Right cardiac atrium (tissue), 5 donors: ENCODE results near the gene YWHAQ. TPM values are rescaled to one million over a fixed set of nuclear protein-coding genes. Genes with fewer than 3 reads are reported as not detected.
A peak's percentile ranks its signal among the peaks of the same experiment; 100 is the strongest.
"Not testable (repeated sequence)": the region's sequence is repeated elsewhere in the genome, so short reads cannot be mapped to it uniquely, and the experiment has no call there.

Source experiments
- ATAC-seq, 2 donors: fragments of 200-7000 bp; cut with Tn5 transposase; one replicate each; pipeline versions ENCODE4 v1.8.0 to v1.9.1; 2020; ENCODE audit warnings: moderate library complexity in 2 of 2, mild to moderate bottlenecking in 1 of 2
- DNase-seq, 3 donors: peaks; one replicate each; pipeline ENCODE4 v3.0.0-alpha.2; 2020
- H3K27ac ChIP-seq: one replicate; pipeline ENCODE4 v1.5.1; 2013; ENCODE audit warnings: mild to moderate bottlenecking, low read length, control low read depth, moderate library complexity
- H3K27me3 ChIP-seq: one replicate; pipeline ENCODE4 v1.6.1; 2013; ENCODE audit not compliant: control insufficient read depth, insufficient read depth
- H3K4me1 ChIP-seq: one replicate; pipeline ENCODE4 v1.6.1; 2013; ENCODE audit warnings: low read length; ENCODE audit not compliant: control insufficient read depth, insufficient read depth
- H3K4me3 ChIP-seq: one replicate; pipeline ENCODE4 v1.5.1; 2013; ENCODE audit warnings: low read length, control low read depth
- H3K9me3 ChIP-seq: one replicate; pipeline ENCODE4 v1.6.1; 2013; ENCODE audit warnings: low read length; ENCODE audit not compliant: control insufficient read depth
- WGBS: extraction: QIAGEN DNeasy Blood & Tissue Kit; methylation state at CpG from one replicate; pipeline ENCODE4 v1.1.7; 2013; 5-methylcytosine and 5-hydroxymethylcytosine counted together
- intact Hi-C, 4 donors: fragments of 100-400 bp; cut with DNase I; formaldehyde crosslinking; loops; one replicate each; pipeline versions ENCODE4 v1.11.0 to v1.14.0; 2022 to 2023
- polyA plus RNA-seq: library from polyadenylated mRNA; stranded (reverse); fragments of 200-250 nt; gene quantifications from one replicate; pipeline ENCODE4 v1.2.3, GENCODE V29; 2013
- total RNA-seq, 4 donors: library from RNA; stranded (reverse); fragmentation: NEBNext Ultra II Directional; extraction: Animal tissue kit (Norgen Biotek cat#: 25700); gene quantifications; one replicate each; pipeline ENCODE4 v1.2.1, GENCODE V29; 2021
- donor health status: healthy with polysubstance abuse.
- donor health status: DM: no; HTN: yes; CAD: no.
- donor health status: DM: no; HTN: no; CAD: no.
- donor health status: DM: no; HTN: yes; CAD: no; lungs with severe emphysema.
- donor health status: DM: yes; HTN: yes; CAD: no.

Gene YWHAQ
- total and polyA plus RNA-seq, 5 donors: 128 to 201 (median 158) TPM

DNA sequence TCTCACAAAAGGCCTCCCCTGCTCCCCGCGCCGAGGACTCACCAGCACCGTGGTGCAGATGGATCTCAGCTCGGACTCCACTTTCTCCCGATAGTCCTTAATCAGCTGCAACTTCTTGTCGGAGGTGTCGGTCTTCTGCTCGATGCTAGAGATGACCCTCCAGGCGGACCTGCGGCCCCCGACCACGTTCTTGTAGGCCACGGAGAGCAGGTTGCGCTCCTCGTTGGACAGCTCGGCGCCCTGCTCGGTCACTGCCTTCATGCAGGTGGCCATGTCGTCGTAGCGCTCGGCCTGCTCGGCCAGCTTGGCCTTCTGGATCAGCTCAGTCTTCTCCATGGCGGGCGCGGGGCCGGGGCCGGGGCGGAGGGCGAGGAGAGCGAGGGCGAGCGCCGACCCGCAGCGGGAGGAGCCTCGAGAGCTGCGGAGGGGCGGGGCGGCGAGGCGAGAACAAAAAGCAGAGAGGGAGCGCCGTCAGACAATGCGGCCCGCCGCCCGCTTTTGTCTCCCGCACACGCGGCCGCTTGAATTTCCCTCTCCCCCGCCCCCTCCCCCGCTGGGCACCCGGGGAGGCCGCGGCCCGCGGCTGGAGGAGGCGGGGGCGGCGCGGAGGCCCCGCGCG, 571 bp downstream of the YWHAQ start:
- H3K4me1 ChIP-seq: peaks cover 3% of the 10 kb centered on the region
- intact Hi-C loops: no loop called here
- no peaks in the 10 kb centered on the region for H3K27me3 ChIP-seq
- peak overlapping the region; percentile 72 for H3K4me3 ChIP-seq
- H3K9me3 ChIP-seq: no peaks in the 10 kb centered on the region
- ATAC-seq (peak; percentile 59 to 63), DNase-seq (peak; percentile 81 to 93 (median 91))
- WGBS: under 1% methylated on average over 64 of the region's 67 CpGs
- H3K27ac ChIP-seq: peak overlapping the region; percentile 98

DNA sequence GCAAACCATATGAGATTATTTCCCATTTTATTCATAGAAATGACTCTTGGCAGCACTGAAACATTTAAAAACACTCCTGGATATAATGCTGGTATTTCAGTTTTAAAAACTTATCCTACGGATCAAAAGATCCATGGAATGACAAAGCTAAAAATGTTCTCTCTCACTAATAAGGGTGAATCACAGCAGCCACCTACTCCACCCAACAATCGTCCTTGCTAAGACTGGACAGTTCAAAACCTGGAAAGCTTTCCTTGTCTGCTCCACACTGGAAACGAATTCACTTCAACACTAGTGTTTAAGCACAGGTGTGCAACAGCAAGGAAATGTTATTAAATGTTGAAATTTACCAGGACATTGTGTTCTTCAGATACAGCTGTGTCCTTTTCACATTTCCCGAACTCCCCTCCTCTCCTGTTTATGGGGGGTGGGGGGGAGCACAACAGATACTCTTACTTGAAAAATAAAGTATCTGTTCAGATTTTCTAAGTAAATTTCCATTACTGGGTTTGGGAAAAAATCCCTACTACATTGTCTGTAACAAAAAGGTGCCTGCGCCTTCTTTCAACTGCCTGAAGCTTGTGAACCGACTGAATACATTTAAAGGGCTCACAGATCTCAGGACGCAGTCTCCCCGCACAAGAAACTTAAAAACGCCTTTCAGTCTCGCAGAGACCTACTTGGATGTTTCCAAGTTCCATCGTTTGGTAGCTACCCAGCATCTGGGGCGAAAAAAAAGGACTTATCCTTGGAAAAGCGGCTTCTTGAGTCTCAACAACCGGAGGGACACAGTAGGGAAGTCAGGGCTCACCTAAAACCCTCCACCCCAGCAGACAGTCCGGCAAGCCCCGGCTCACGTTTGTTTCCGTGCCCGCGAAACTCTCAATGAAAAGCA, 1.3 kb downstream of the YWHAQ start:
- intact Hi-C loops: no loop called here
- no peak for ATAC-seq
- H3K9me3 ChIP-seq: no peaks in the 10 kb centered on the region
- peak overlapping the region; percentile 98 for H3K27ac ChIP-seq
- 3% methylated on average over 20 of the region's 20 CpGs for WGBS
- no peaks in the 10 kb centered on the region for H3K27me3 ChIP-seq
- H3K4me3 ChIP-seq: peak overlapping the region; percentile 72
- peaks cover 3% of the 10 kb centered on the region for H3K4me1 ChIP-seq
- no peak for DNase-seq

DNA sequence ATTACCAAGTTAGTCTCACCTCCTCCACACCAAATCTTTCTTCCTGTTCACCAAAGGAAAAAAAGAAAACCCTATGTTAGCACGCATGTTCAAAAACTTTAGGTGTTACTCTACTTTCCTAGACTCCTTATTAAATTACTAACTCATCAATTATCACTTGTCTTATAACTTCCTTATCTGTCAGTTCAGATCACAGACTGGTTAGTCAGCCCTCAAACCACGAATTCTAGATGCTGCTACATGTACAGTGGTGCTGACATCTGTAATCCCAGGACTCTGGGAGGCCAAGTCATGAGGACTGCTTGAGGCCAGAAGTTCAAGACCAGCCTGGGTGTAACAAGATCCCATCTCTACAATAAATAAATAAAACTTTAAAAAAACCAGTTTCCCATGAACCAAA, 3.5 kb downstream of the YWHAQ start:
- no peak for ATAC-seq
- DNase-seq: no peak
- Histone ChIP-seq H3K27me3 (no peaks in the 10 kb centered on the region), H3K9me3 (no peaks in the 10 kb centered on the region), H3K4me3 (no peak overlapping the region), H3K4me1 (peaks cover 6% of the 10 kb centered on the region), H3K27ac (no peak overlapping the region)
- intact Hi-C loops: no loop called here
- 70% methylated on average over 2 of the region's 2 CpGs for WGBS

DNA sequence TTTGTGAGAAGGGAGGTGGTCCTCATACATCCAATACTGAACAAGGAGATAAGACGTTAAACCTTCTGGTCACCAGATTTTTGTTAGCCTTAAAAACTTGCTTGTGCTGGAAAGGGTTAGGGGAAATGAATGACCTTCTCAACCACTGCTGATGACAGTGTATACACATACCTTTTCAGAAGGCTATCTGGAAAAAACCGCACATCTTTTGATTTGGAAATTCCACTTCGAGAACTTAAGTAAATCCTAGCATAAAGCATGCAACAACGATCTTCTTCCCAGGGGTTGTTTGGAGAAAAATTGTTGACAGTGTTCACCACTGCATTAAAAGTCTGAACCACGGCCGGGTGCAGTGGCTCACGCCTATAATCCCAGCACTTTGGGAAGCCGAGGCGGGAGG, 7.6 kb downstream of the YWHAQ start:
- intact Hi-C loops: no loop called here
- H3K4me1 ChIP-seq: peaks cover 6% of the 10 kb centered on the region
- 85% methylated on average over 9 of the region's 9 CpGs for WGBS
- DNase-seq (no peak), ATAC-seq (no peak)
- no peaks in the 10 kb centered on the region for H3K27me3 ChIP-seq
- H3K27ac ChIP-seq: no peak overlapping the region
- H3K4me3 ChIP-seq: no peak overlapping the region
- no peaks in the 10 kb centered on the region for H3K9me3 ChIP-seq

DNA sequence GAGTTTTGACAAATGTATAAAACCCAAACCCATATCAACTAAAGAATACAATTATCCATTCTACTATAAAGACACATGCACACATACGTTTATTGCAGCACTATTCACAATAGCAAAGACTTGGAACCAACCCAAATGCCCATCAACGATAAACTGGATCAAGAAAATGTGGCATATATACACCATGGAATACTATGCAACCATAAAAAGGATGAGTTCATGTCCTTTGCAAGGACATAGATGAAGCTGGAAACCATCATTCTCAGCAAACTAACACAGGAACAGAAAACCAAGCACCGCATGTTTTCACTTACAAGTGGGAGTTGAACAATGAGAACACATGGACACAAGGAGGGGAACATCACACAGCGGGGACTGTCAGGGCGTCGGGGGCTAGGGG, 9.1 kb downstream of the YWHAQ start:
- DNase-seq, H3K27me3 ChIP-seq, H3K27ac ChIP-seq, intact Hi-C loops, H3K4me3 ChIP-seq, ATAC-seq, H3K9me3 ChIP-seq, H3K4me1 ChIP-seq: not testable (repeated sequence)
- WGBS: 87% methylated on average over 6 of the region's 6 CpGs

DNA sequence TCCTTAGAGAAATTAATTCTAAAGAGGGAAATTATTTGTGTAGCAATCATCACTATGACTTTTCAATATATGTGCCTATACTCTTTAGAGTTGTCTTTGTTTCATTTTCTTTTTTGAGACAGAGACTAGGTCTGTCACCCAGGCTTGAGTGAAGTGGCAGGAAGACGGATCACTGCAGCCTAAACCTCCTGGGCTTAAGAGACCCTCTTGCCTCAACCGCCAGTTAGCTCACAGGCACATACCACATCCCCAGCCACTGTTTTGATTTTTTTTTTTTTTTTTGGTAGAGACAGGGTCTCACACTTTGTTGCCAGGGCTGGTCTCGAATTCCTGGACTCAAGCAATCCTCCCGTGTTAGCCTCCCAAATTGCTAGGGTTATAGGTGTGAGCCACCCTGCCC, 12.4 kb downstream of the YWHAQ start:
- no peak overlapping the region for H3K27ac ChIP-seq
- no peaks in the 10 kb centered on the region for H3K27me3 ChIP-seq
- 86% methylated on average over 4 of the region's 4 CpGs for WGBS
- ATAC-seq (no peak), DNase-seq (no peak)
- H3K9me3 ChIP-seq: no peaks in the 10 kb centered on the region
- H3K4me3 ChIP-seq: no peak overlapping the region
- intact Hi-C loops: loop anchor here in 1 of 4 donors (10.0 kb wide), 1 partner anchor 54 kb away; no protein-coding TSS in a partner anchor
- H3K4me1 ChIP-seq: peaks cover 4% of the 10 kb centered on the region

DNA sequence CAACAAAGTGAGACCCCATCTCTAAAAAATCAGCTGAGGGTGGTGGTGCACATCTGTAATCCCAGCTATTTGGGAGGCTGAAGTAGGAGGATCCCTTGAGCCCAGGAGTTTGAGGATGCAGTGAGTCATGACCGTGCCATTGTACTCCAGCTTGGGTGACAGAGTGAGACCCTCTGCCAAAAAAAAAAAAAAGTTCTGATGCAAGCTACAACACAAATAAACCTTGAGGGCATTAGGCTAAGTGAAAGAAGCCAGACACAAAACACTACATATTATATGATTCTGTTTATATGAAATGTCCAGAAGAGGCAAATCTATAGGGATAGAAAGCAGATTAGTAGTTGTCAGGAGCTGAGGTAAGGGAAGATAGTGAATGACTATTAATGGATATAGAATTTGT, 13.0 kb downstream of the YWHAQ start:
- no peaks in the 10 kb centered on the region for H3K9me3 ChIP-seq
- 30% methylated on average over 1 of the region's 1 CpG for WGBS
- peaks cover 5% of the 10 kb centered on the region for H3K4me1 ChIP-seq
- DNase-seq (no peak), ATAC-seq (peak in 1 of 2 donors; percentile 42)
- intact Hi-C loops: loop anchor here in 1 of 4 donors (10.0 kb wide), 1 partner anchor 53 kb away; no protein-coding TSS in a partner anchor
- no peak overlapping the region for H3K27ac ChIP-seq
- no peaks in the 10 kb centered on the region for H3K27me3 ChIP-seq
- H3K4me3 ChIP-seq: no peak overlapping the region

DNA sequence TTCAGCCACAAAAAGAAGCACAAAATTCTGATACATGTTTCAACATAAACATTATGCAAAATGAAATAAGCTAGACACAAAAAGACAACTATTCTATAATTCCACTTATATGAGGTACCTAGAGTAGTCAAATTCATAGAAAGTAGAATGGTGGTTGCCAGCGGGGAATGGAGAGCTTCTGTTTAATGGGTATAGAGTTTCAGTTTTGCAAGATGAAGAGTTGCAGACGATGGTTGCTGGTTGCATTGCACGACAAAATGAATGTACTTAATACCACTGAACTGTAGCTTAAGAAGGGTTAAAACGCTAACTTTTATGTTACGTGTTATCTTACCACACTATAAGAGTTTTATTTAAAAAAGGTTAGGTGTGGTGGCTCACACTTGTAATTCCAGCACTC, 13.5 kb downstream of the YWHAQ start:
- H3K27ac ChIP-seq: no peak overlapping the region
- H3K9me3 ChIP-seq: no peaks in the 10 kb centered on the region
- H3K27me3 ChIP-seq: no peaks in the 10 kb centered on the region
- no peak overlapping the region for H3K4me3 ChIP-seq
- H3K4me1 ChIP-seq: peaks cover 9% of the 10 kb centered on the region
- no peak for DNase-seq
- 96% methylated on average over 5 of the region's 5 CpGs for WGBS
- no peak for ATAC-seq
- intact Hi-C loops: loop anchor here in 1 of 4 donors (10.0 kb wide), 1 partner anchor 52 kb away; no protein-coding TSS in a partner anchor

DNA sequence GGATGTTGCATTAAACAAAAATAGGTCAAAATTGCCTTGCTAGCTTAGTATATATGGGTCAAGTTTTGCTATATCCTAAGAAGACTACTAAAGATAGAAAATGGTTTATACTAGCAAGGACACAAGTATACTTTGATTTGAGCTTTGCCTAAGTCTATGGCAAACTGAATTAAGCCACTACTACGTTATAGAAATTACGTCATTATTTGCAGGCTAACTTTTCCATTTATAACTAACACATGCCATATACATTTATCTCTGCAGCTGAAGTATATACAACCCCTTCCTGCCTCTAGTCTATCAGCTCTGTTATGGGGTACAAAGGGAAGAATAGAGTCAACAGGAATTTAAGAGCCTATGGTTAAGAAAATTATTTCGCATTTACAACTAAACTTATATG, 16.2 kb downstream of the YWHAQ start:
- DNase-seq: no peak
- no peaks in the 10 kb centered on the region for H3K27me3 ChIP-seq
- no peak overlapping the region for H3K4me3 ChIP-seq
- 73% methylated on average over 3 of the region's 3 CpGs for WGBS
- no peak overlapping the region for H3K27ac ChIP-seq
- no peaks in the 10 kb centered on the region for H3K9me3 ChIP-seq
- intact Hi-C loops: loop anchor here in 1 of 4 donors (10.0 kb wide), 1 partner anchor 50 kb away; no protein-coding TSS in a partner anchor
- ATAC-seq: no peak
- peaks cover 9% of the 10 kb centered on the region for H3K4me1 ChIP-seq

DNA sequence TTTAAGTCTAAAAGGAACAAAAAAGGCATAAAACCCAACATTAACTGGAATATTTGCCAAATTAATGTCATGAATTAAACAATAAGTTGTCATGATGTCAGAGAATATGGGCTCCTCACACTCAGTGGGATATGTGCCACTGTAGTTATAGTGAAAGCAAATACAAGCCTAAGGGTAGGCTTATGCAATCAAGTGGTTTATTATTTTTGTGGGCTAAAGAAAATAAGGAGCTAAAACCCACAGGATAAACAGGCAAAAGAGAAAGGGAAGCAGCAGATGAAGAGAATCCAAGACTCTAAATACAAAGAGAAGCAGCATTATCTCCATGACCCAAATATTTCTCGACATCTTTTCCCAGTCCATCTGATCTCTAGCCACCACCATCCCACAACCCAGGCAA, 17.5 kb downstream of the YWHAQ start:
- no peaks in the 10 kb centered on the region for H3K9me3 ChIP-seq
- no peaks in the 10 kb centered on the region for H3K27me3 ChIP-seq
- no peak overlapping the region for H3K4me3 ChIP-seq
- peaks cover 9% of the 10 kb centered on the region for H3K4me1 ChIP-seq
- intact Hi-C loops: loop anchor here in 1 of 4 donors (10.0 kb wide), 1 partner anchor 48 kb away; no protein-coding TSS in a partner anchor
- DNase-seq (no peak), ATAC-seq (peak; percentile 58 to 65)
- WGBS: 48% methylated on average over 1 of the region's 1 CpG
- H3K27ac ChIP-seq: no peak overlapping the region

DNA sequence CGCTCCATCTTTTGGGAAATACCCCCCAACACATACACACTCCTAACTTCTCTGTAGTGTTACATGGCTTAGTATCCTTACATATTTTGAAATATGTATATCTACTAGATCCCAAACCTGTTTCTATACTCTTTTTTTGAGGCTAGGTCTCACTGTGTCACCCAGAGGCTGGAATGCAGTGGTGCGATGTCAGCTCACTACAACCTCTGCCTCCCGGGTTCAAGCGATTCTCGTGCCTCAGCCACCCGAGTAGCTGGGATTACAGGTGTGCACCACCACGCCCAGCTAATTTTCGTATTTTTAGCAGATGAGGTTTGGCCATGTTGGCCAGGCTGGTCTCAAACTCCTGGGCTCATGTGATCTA, 19.3 kb downstream of the YWHAQ start:
- 97% methylated on average over 8 of the region's 8 CpGs for WGBS
- not testable (repeated sequence) for H3K27ac ChIP-seq, H3K27me3 ChIP-seq, H3K9me3 ChIP-seq, H3K4me3 ChIP-seq, ATAC-seq, DNase-seq
- H3K4me1 ChIP-seq: peaks cover 11% of the 10 kb centered on the region
- intact Hi-C loops: loop anchor here in 1 of 4 donors (10.0 kb wide), 1 partner anchor 47 kb away; no protein-coding TSS in a partner anchor
